ENCODE data around the gene LRRC74A. TPM values are rescaled to one million over a fixed set of nuclear protein-coding genes. Genes with fewer than 3 reads are reported as not detected.
"Not testable (repeated sequence)": the region's sequence is repeated elsewhere in the genome, so short reads cannot be mapped to it uniquely, and the experiment has no call there.

LRRC74A gene
- total RNA-seq, 2 experiments from 2014 or later = not detected

GRCh38 chr14:76911473-76911872 is 85.3 kb downstream of the LRRC74A start:
- no peak overlapping the region for H3K27ac Mint-ChIP-seq
- no peaks in the 10 kb centered on the region for H3K9me3 Mint-ChIP-seq
- no peaks in the 10 kb centered on the region for H3K36me3 Mint-ChIP-seq
- H3K27me3 Mint-ChIP-seq = no peaks in the 10 kb centered on the region
- peaks cover 15% of the 10 kb centered on the region for H3K4me1 Mint-ChIP-seq
- no peak overlapping the region for H3K4me3 Mint-ChIP-seq
- no peak for DNase-seq

GRCh38 chr14:76914533-76915081 is 88.4 kb downstream of the LRRC74A start:
- DNase-seq, H3K36me3 Mint-ChIP-seq, H3K27me3 Mint-ChIP-seq, H3K9me3 Mint-ChIP-seq, H3K4me3 Mint-ChIP-seq, H3K27ac Mint-ChIP-seq: not testable (repeated sequence)
- peaks cover 15% of the 10 kb centered on the region for H3K4me1 Mint-ChIP-seq

GRCh38 chr14:76916040-76916715 is 90.0 kb downstream of the LRRC74A start:
- no peak for DNase-seq
- H3K4me3 Mint-ChIP-seq = no peak overlapping the region
- H3K27ac Mint-ChIP-seq = no peak overlapping the region
- no peaks in the 10 kb centered on the region for H3K36me3 Mint-ChIP-seq
- peaks cover 25% of the 10 kb centered on the region for H3K4me1 Mint-ChIP-seq
- H3K27me3 Mint-ChIP-seq = no peaks in the 10 kb centered on the region
- H3K9me3 Mint-ChIP-seq = no peaks in the 10 kb centered on the region

- Mint-ChIP-seq H3K4me1 (peaks cover 27% of the 10 kb centered on the region), H3K27me3 (no peaks in the 10 kb centered on the region), H3K36me3 (no peaks in the 10 kb centered on the region), H3K27ac (no peak overlapping the region), H3K4me3 (no peak overlapping the region), H3K9me3 (no peaks in the 10 kb centered on the region)
- no peak for DNase-seq
Measured at GRCh38 chr14:76917158-76917596, 91.0 kb downstream of the LRRC74A start.

GRCh38 chr14:76917745-76918255 is 91.6 kb downstream of the LRRC74A start:
- no peaks in the 10 kb centered on the region for H3K9me3 Mint-ChIP-seq
- H3K36me3 Mint-ChIP-seq = no peaks in the 10 kb centered on the region
- DNase-seq = no peak
- no peak overlapping the region for H3K27ac Mint-ChIP-seq
- peaks cover 32% of the 10 kb centered on the region for H3K4me1 Mint-ChIP-seq
- H3K27me3 Mint-ChIP-seq = no peaks in the 10 kb centered on the region
- H3K4me3 Mint-ChIP-seq = no peak overlapping the region

GRCh38 chr14:76918256-76918781 is 92.1 kb downstream of the LRRC74A start:
- Mint-ChIP-seq H3K4me1 (peaks cover 34% of the 10 kb centered on the region), H3K4me3 (no peak overlapping the region), H3K27me3 (no peaks in the 10 kb centered on the region), H3K9me3 (no peaks in the 10 kb centered on the region), H3K27ac (no peak overlapping the region), H3K36me3 (no peaks in the 10 kb centered on the region)
- DNase-seq = no peak

- Mint-ChIP-seq H3K4me3 (no peak overlapping the region), H3K27me3 (no peaks in the 10 kb centered on the region), H3K27ac (peak overlapping the region; percentile 74), H3K9me3 (no peaks in the 10 kb centered on the region), H3K36me3 (no peaks in the 10 kb centered on the region), H3K4me1 (peaks cover 29% of the 10 kb centered on the region)
- DNase-seq = no peak
Measured at GRCh38 chr14:76918782-76919394, 92.7 kb downstream of the LRRC74A start.

Other genes with a start within 250 kb of the LRRC74A start
- gene VASH1, start 64.9 kb upstream of the LRRC74A start, total RNA-seq = 1 to 10 TPM; 1.7 to 2.3 TPM
- 10 to 100 TPM; 14.9 to 17.1 TPM for gene ANGEL1, start 13.5 kb upstream of the LRRC74A start, total RNA-seq
- 10 to 100 TPM; 34.8 to 36.2 TPM for gene IRF2BPL, start 202.3 kb downstream of the LRRC74A start, total RNA-seq